IPS-18c (cell line): Measurements from ENCODE around the gene P2RX6.
"Not testable (repeated sequence)": the region's sequence is repeated elsewhere in the genome, so short reads cannot be mapped to it uniquely, and the experiment has no call there.

ENCODE experiments used
- H3K4me3 ChIP-seq: 2 replicates; pipeline ENCODE4 v1.7.0; 2013; ENCODE audit warnings: low read depth, mild to moderate bottlenecking, low read length, moderate library complexity; ENCODE audit not compliant: insufficient read depth
- H3K9me3 ChIP-seq: one replicate; pipeline ENCODE4 v1.6.1; 2013; ENCODE audit warnings: mild to moderate bottlenecking, low read length, moderate library complexity; ENCODE audit not compliant: control insufficient read depth, insufficient read depth

The P2RX6 gene

DNA sequence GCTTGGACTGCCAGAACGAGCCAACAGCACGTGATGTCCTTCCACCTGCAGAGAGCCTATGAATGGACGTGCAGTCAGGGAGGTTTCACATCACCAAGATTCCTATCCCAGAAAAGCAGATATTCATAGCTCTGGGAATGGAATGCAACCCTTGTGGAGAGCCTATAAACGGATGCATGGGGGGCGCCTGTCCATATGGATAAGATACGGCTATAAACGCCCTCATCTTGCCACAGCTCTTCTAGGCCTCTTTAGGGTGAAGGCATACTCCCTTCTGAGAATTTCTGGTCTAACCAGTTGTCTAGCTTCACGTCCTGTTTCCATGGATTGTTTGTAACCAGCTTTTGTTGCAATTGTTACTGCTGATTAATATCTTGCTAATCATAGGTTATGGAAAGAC lies 56.8 kb downstream of the P2RX6 start:
- not testable (repeated sequence) for H3K4me3 ChIP-seq, H3K9me3 ChIP-seq

DNA sequence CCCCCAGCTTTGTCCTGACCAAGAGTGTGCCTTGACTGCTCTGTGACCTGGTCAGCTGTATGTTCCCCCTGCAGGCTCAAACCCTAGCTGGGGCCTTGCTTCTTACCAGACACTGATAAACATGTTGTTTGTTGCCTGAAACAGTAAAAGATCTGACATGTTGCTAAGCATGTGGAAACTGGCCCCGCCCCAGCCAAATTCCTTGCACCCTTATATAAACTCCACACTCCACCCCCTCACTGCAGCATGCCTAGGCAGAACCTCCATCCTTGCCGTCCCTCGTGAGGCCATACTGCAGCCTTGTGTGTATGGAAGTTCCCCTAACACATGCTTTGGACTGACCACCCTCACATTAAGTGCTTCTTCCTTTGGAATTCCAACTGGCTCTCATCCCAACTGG lies 58.1 kb downstream of the P2RX6 start:
- no peaks in the 10 kb centered on the region for H3K9me3 ChIP-seq
- no peak overlapping the region for H3K4me3 ChIP-seq

DNA sequence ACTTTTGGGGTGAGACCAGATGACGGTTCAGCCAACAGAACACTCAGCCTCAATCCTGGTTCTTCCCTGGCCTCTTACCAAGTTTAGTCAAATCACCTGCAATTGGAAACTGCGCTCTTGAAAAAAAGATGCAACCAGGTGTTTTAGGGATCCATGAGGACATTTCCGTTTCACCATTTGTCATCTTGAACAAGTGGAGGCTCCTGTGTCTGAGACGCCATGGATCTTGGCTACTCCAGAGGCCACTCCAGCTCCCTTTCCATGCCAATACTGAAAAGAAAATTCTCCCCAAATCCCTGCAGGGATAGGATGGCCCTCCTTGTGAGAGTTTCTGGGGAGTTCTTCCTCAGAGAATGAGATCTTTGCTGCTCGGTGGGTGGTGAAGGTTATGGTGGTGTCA lies 58.5 kb downstream of the P2RX6 start:
- Histone ChIP-seq H3K9me3 (no peaks in the 10 kb centered on the region), H3K4me3 (no peak overlapping the region)

DNA sequence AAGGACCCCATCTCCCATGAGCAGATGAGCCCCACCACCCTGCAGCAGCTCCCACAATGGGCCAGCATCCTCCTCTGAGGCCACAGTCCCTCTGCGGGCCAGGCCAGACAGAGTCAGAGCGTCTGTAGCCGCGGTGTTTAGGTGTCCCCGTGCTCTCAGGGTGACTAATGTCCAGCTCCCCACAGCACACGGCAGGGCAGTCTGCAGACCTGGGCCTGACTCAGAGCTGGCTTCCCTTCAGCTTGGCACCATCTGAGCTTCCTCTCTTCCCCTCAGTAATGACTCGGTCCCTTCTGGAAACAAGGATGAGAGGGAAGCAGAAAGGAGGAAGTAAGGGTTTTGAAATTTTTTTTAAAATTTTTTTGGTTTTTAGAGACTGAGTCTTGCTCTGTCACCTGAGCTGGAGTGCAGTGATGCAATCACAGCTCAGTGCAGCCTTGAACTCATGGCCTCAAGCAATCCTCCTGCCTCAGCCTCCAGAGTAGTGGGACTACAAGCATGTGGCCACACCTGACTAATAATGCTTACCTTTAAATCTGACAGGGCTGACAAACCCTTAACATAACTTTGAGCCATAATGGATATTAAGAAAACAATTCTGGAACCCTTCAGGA lies 59.2 kb downstream of the P2RX6 start:
- no peaks in the 10 kb centered on the region for H3K9me3 ChIP-seq

DNA sequence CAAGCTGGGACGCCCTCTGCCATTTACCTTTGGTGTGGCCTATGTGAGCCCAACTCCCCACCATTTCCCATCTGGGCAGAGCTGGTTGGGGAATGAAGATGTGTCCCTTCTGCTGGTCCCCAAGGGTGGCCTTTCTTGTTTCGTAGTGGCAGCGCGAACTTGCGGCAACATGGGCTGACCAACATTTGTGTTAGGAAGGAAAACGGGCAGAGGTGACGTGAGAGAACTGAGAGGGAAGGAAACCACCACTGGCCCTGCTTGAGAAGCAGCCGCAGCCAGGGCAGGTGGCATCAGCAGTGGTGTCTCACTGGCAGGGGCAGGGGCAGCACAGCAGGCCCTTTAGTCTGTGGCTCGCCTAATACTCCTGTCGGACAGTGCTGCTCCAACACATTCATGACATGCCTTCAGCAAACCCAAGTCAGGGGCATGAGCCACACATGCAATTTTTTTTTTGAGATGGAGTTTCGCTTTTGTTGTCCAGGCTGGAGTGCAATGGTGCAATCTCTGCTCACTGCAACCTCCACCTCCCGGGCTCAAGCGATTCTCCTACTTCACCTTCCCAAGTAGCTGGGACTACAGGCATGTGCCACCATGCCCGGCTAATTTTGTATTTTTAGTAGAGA lies 60.7 kb downstream of the P2RX6 start:
- no peak overlapping the region for H3K4me3 ChIP-seq
- H3K9me3 ChIP-seq, result no peaks in the 10 kb centered on the region

More for the DNA sequence above, 59.2 kb downstream of the P2RX6 start:
- no peak overlapping the region for H3K4me3 ChIP-seq

DNA sequence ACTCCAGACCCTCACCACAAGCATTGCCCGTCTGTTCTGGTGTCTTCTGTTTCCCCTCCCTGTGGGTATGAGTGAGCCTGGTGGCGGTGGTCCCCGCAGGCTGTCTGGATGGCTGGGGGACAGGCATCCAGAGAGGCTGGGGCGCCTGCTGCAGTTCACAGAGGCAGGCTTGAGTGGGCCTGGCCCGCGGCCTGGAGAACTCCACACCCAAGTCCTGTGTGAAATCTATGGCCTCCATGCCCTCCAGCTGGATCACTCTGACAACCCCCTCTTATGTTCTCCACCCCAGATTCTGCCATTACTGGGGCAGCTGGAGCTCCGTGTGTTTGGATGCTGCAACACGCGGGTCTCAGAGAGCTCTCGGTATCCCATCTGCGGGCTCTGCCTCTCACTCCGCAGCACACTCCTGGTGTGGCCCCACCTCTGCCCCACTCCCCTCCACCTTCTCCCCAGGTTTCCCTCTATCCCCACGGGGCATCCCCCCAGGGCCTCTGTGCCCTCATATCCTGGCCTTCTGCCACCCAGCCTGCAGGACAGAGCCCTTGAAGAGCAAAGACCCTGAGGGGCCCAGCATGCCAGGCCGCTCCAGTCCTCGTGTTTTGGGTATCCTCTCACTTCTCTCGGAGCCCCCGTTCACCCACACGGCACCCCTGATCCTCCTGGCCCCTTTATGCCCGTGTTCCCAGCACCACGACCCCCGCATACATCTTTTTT lies 62.1 kb downstream of the P2RX6 start:
- Histone ChIP-seq H3K9me3 (no peaks in the 10 kb centered on the region), H3K4me3 (no peak overlapping the region)
